GM21786 (cell line): ENCODE results near the gene FCHO2.
"Not testable (repeated sequence)": the region's sequence is repeated elsewhere in the genome, so short reads cannot be mapped to it uniquely, and the experiment has no call there.

Experiments
- ATAC-seq: cut with Tn5 transposase; IDR thresholded peaks from one replicate; pipeline ENCODE4 v1.9.1; 2021; ENCODE audit not compliant: unreplicated experiment

The FCHO2 gene, protein sequence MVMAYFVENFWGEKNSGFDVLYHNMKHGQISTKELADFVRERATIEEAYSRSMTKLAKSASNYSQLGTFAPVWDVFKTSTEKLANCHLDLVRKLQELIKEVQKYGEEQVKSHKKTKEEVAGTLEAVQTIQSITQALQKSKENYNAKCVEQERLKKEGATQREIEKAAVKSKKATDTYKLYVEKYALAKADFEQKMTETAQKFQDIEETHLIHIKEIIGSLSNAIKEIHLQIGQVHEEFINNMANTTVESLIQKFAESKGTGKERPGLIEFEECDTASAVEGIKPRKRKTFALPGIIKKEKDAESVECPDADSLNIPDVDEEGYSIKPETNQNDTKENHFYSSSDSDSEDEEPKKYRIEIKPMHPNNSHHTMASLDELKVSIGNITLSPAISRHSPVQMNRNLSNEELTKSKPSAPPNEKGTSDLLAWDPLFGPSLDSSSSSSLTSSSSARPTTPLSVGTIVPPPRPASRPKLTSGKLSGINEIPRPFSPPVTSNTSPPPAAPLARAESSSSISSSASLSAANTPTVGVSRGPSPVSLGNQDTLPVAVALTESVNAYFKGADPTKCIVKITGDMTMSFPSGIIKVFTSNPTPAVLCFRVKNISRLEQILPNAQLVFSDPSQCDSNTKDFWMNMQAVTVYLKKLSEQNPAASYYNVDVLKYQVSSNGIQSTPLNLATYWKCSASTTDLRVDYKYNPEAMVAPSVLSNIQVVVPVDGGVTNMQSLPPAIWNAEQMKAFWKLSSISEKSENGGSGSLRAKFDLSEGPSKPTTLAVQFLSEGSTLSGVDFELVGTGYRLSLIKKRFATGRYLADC

DNA sequence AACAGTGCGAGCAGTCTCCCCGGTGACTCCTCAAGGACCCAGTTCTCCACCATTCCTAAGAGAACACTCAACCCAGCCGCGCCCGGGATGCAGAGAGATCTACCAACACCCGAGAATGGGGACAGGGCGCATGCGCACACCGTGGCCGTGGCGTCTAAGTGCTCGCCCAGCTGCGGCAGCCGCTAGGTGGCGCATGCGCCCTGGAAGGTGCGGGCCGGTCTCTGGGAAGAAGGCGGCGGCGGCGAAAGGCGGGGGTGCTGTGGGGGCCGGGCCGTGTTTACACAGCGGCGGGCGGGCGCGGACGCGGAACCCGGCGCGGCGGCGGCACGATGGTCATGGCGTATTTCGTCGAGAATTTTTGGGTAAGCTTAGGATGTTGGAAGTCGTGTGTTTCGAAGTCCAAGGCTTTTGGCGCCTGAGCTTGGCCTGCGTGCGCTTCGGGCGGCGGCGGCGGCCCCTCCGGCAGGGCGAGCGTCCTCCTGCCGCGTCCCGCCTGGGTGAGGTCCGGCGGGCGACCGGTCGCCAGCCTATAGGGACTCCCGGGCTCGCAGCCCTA, at the start of gene FCHO2:
FCHO2 (plus strand) TSS at position 274 of the 556 bp plus-strand sequence; CDS start at position 330, 56 bp downstream.
- ATAC-seq, result peak; percentile 88

DNA sequence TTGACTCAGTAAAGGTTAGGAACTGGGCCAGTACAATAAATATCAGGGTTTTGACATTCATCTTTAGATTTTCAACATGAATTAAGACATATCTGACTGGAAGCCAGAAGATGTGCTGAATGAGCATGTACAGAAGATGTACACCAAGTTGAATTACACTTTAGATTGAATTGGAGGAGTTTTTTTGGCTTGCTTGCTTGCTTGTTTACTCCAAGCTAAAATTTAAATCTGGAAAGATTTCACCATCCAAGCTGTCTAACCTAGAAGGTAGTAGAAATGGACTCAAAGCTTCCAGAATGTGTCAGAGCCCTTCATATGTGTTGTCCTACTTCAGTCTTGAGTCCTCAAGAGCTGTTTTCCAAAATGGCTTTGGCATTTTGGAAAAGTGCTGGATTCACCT, 49.0 kb upstream of the FCHO2 start:
- ATAC-seq, result no peak

DNA sequence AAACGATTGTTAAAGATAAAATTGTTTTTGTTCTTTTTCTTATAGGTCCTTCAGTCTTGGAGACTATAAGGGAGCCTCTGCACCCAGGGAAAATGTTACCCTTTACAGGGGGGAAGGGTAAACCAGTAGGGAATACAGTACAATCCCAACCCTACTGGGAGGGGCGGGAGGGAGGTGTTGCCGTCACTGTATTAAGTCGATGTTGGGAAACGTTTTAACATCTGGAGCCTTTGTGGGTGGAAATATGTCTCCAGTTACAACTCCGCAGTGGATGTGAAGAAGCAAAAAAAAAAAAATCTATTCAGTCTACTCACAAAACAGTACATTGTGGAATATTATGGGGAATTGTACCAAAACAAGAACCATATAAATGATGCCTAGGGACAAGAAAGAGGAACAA, 47.2 kb upstream of the FCHO2 start:
- ATAC-seq, result no peak

GRCh38 chr5:72917371-72917776, 38.5 kb upstream of the FCHO2 start:
- ATAC-seq, result no peak

DNA sequence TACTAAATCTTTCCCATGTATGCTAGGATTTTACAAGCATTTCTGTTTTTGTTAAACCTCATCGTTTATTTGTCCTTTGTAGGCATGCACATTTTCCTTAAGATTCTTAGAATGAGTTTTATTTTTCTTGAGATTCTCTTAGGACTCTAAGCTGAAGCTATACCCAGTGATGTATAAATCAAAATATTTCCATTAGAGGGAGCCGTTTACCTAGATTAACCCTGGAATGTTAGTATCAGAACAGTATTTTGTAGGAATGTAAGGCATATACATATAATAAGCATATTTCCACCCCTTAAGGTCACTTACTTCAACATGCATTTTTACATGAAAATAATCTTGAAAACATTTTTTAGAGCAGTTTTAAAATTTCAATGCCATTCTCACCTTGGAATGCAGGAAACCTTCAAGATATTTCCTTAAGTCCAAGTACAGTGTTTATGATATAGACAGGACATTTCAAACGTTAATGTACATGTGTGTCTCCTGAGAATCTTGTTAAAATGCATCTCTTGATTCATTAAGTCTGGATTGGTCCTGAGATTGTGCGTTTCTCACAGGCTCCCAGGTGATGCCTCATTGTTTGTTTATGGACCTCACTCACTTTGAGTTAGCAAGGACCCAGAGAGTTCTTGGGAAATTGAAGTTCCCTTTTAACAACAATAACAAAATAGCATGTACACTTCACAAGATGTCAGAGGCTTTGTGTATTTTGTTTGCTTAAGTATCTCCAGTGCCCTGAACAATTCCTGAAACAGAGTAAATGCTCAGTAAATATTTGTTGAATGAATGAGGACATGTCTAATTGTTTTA, 34.9 kb upstream of the FCHO2 start:
- ATAC-seq, result no peak

GRCh38 chr5:72921886-72922285, 34.0 kb upstream of the FCHO2 start:
- ATAC-seq, result no peak

DNA sequence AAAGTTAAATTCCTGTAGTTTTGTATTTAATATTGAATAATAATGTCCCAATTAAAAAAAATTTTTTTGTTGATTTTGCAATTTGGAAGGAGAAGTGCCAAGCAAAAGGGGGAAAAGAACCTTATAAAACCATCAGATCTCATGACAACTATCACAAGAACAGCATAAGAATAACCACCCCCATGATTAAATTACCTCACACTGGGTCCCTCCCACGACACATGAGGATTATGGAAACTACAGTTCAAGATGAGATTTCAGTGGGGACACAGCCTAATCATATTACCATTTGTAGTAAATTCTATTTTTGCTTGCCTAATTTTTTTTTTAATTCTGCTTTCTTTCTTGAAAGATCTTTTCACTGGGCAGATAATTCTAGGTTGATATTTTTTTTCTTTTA, 33.4 kb upstream of the FCHO2 start:
- ATAC-seq, result no peak

DNA sequence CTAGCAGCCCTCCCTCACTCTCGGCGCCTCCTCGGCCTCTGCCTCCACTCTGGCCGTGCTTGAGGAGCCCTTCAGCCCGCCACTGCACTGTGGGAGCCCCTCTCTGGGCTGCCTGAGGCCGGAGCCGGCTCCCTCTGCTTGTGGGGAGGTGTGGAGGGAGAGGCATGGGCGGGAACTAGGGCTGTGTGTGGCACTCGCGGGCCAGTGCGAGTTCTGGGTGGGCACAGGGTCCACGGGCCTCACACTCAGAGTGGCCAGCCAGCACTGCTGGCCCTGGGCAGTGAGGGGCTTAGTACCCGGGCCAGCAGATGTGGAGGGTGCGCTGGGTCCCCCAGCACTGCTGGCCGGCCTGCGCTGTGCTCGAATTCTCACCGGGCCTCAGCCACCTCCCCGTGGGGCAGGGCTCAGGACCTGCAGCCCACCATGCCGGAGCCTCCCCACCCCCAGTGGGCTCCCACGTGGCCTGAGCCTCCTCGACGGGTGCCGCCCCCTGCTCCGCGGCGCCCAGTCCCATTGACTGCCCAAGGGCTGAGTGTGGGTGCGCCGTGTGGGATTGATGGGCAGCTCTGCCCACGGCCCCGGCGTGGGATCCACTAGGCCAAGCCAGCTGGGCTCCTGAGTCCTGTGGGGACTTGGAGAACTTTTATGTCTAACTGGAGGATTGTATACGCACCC, 30.4 kb upstream of the FCHO2 start:
- ATAC-seq, result no peak

GRCh38 chr5:72932686-72933085, 23.2 kb upstream of the FCHO2 start:
- not testable (repeated sequence) for ATAC-seq

- ATAC-seq, result not testable (repeated sequence)
Measured at GRCh38 chr5:72934953-72935725, 20.7 kb upstream of the FCHO2 start.

DNA sequence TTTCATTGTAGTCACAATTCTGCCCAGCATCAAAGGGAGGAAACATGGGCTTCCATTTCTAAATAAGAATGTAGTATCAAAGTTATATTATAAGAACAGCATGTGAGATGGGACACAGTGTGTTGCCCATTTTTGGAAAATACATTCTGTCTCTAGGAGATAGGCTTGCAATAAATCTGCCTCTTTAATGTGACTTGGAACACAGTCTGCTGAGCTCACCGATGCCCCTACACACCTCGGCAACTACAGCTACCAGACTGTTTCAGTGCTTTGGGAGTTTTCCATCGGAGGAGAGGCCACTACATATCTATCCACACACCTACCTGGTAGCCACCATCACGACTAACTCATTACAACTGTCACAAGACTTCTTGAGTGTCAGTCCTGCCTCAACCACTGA, 18.9 kb upstream of the FCHO2 start:
- no peak for ATAC-seq

GRCh38 chr5:72937517-72938061, 18.3 kb upstream of the FCHO2 start:
- ATAC-seq, result no peak

DNA sequence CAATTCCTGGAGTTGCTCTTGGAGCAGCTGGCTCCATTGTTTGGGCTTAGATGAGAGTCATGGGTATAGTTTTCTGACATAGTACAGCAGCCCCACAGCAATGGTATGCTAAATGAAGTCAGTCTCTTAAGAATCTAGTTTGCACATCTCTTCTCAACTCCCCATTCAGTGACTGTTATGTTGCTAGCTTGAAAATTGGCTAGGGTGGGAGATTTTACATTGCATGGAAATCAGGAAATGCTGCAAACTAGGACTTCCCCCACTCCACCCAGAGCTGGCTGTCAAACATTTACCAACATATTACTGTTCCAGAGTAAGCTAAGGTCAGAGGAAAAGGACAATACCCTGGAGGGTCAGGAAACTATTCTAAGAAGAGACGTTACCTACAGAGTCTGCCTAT, 17.6 kb upstream of the FCHO2 start:
- no peak for ATAC-seq

GRCh38 chr5:72940082-72940481, 15.8 kb upstream of the FCHO2 start:
- no peak for ATAC-seq

DNA sequence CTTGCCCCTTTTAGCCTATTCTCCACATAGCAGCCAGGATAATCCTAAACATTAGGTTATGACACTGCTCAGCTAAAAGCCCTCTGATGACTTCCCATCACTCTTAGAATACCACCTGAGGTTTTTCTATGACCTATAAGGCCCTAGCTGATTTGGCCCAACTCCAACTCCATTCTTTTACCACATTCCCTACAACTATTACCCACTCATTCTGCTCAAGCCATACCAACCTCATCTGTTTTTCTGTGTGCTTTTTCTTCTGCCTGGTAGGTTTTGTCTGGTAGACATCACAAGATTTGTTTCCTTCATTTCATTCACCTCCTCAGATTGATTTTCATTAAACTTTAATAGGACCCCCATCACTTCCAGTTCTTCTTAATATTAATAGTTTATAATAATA, 12.5 kb upstream of the FCHO2 start:
- ATAC-seq, result no peak

GRCh38 chr5:72947498-72947897, 8.3 kb upstream of the FCHO2 start:
- ATAC-seq, result no peak

DNA sequence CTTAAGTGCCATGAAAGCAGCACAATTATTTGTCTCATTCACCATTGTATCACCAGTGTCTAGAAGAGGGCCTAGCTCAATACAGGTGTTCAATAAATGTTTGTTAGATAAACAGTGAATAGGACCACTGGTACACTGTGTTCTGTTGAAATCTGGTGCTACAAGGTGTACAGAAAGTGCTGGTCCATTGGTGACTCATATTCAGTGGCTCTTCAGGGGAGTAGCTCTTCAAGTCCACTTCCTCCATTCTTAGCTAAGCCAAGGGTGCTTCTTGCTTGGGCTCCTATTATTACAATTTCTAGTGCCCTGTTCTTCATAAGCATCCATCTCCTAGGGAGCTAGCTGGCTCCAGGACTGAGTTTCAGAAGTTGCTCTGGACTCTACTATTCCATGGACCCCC, 6.4 kb upstream of the FCHO2 start:
- no peak for ATAC-seq

- no peak for ATAC-seq
Measured at GRCh38 chr5:72951671-72952468, 4.0 kb upstream of the FCHO2 start.

- no peak for ATAC-seq
Measured at GRCh38 chr5:72954389-72954788, 1.5 kb upstream of the FCHO2 start.
